Activated CD8-positive, alpha-beta memory T cell treated with anti-CD3 and anti-CD28 coated beads, Interleukin-2, amount 50 U/mL, for 24 hours (primary cell): ENCODE results near the gene PCYT1B.
"Not testable (repeated sequence)": the region's sequence is repeated elsewhere in the genome, so short reads cannot be mapped to it uniquely, and the experiment has no call there.

Experiments
- DNase-seq: peaks from one replicate; pipeline ENCODE4 v3.0.0-alpha.2; 2020; ENCODE audit errors: extremely low read depth

Gene PCYT1B

DNA sequence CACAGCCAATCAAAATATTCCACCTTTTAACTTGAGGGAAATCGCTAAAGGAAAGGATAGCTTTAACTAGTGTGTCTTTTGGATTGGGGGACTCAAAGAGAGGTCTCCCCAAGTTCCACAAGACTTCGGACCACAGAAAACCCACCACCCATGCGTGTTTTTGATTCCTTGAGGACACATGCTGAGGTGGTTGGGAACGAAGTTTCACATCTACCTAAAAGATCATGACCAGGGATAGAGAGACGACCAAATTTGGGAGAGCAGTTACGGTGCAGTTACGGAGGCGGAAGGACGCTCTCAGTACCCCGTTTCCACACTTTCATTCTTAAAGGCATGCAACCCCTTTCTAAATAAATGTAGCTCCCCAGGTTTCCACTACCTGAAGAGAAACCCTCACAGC, 1.1 kb downstream of the PCYT1B start:
- no peak for DNase-seq

DNA sequence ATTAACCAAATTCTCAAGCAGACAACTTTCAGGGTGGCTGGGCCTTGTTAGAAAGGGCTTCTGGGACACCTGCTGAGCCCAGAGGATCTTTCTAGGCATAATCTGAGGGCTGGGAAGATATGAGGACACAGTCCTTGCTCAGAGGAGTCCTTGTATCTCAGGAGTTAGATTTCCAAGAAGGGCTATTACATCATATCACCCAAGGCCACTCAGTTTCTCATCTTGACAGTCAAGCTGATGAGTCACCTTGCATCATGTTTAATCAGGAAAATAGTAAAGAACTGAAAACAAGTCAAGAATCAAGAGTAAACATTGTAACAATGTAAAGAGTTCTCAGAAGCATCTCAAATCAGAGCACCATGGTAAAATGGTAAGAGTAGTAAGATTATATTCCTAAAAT, 4.0 kb downstream of the PCYT1B start:
- DNase-seq: no peak

DNA sequence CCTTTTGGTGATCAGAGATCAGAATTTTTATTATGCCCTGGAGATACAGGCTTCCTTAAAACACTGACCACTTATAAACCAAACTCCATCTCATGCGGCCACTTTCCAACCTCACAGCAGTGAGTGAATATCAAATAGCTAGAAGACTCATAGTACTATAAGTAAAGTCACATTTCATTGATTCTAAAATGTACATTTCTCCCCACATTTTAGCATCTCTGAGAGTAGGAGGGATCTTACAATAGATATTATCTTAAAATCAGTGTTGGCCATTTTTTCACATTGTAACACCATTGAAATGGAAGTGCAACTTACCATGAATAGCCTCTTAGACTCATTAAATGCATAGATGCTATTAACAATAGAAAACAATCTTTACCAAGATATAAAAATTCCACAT, 17.4 kb downstream of the PCYT1B start:
- no peak for DNase-seq

DNA sequence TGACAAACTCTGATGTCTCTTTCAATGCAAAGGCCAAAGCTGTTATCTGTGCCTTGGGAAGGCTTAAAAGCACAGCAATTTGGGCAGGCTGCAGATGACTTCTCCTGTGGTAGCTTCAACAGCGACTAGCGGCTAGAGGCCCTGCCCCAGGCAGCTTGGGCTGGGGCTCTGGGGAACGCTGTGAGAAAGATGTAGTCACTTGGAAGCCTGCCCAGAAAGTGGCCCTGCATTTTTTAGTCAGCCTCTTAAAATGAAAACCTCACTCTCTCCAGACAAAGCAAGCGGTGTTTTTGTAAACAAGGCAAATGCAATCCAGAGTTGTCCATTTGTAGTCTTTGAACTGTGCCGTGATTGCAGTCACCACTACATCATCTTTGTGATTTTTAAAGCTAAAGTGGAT, 27.5 kb downstream of the PCYT1B start:
- no peak for DNase-seq

DNA sequence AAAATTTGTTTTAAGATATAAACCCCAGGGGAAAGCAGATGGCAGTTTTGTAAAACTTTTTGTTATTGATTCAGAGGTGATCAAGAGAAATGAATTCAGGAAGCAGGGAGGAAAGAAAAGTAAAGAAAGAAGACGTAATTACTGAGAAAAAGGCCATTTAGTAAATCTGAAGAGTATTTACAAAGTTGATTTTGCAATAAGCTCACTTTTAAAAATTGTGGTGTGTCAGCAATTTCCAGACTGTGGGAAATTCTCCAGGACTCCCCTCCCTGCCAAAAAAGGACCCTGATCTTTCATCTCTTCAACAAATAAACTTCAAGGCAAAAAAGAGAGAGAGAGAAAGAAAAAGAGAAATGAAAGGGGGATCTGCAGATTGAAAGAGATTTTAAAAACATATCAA, 36.6 kb downstream of the PCYT1B start:
- DNase-seq: no peak

DNA sequence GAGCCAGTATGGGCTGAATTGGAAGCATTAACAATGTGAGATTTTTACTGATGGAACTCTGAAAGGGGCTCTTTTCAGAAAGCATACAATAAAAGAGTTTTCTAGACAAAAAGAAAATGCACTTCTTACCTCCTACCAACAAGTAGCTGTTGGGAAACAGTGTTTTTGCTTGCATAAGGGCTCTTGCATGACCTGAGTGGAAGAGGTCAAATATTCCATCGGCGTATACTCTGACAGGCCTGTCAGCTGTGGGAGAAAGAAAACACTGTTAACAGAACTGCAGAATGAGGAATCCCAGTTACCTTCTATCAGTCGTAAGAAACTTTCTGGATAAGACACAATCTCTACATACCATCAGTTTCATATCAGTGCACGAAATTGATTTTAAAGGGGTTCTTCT, 39.5 kb downstream of the PCYT1B start:
- DNase-seq: no peak

DNA sequence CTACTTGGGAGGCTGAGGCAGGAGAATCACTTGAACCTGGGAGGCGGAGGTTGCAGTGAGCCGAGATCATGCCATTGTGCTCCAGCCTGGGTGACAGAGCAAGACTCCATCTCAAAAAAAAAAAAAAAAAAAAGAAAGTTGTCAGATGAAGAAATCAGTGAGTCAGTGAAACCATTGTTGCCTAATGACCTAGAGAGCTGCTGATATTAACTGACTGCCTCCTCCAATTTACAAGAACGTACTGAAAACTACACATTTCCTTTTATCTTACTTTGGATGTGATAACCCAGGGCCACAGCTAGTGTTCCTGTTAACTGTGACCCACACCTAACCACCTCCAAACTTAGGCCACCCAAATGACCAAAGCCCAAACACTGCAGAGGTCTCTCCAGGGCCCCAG, 41.2 kb downstream of the PCYT1B start:
- DNase-seq: not testable (repeated sequence)

DNA sequence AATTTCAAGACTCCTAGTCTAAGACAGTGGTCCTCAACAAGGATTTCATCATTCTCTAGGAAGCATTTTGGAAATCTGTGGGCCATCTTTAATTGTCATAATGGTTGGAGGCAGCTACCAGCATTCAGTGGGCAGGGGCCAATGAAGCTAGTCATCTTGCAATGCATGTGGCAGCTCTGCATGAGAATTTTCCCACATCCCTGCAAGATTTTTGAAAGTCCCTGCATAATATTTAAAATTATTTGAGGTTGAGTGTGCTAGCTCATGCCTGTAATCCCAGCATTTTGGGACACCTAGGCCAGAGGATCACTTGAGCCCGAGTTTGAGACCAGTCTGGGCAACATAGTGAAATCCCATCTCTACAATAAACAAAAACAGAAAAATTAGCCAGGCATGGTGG, 44.0 kb downstream of the PCYT1B start:
- no peak for DNase-seq

DNA sequence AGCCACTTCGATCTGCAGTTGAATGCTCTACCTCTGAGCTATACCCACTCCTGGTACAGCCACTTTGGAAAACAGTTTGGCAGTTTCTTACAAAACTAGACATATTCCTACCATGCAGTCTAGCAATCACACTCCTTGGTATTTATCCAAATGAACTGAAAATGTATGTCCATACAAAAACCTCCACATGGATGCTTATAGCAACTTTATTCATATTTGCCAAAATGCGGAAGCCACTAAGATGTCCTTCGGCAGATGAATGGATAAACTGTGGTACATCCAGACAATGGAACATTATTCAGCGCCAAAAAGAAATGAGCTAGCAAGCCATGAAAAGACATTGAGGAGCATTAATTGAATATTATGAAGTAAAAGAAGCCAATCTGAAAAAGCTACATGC, 45.3 kb downstream of the PCYT1B start:
- no peak for DNase-seq

DNA sequence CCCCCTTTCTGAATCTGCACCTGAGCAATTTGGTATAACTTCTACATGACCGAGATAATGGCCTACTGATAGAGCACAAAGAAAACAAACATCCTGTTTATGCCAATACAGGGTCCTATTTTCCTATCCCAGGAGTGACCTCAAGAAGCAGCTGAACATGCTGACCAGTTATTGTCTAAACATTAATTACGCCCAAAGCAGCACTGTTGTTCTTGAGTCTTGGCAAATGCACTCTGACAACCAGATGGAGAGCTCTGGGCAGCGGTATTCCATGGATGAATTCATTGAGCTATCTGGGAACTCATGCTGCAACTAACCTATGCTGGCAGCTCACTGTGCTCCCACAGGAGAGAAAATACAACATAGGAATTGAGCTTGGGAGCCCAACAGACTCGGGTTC, 52.6 kb downstream of the PCYT1B start:
- no peak for DNase-seq

DNA sequence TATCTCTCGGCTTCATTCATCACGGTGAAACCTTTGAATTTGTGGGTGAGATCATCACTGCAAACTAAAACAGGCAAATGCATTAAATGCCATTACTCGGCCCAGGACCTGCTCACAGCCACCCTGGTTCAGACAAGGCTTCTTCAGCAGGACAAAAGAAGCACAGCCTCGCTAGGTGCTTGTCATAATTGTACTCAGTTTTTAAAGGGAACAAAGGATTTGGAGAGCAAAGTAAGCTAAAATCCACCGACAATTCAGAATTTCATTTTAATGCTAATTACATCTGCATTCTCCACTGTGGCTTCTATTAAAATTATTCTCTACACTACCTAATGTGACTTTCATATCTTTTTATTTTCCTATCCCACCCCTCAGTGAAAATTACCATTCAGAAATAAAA, 57.0 kb downstream of the PCYT1B start:
- DNase-seq: no peak

DNA sequence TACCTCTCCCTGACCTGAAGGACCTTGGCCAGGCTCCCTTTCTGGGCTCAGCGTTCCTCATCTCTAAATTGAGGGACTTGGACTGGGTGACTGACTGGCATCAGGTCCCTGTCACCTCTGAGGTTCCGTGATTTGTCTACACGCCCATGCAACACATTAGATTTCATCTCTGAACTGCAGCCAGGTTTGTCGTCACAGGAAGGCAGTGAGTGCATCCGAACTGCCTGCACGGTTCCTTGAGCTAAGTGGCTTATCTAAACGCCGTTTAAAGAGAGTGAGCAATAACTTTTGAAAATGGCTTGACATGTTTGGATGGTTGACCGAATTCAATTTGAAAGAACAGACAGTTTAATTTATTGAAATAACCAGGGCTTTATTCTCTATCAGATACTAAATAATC, 70.1 kb downstream of the PCYT1B start:
- no peak for DNase-seq

DNA sequence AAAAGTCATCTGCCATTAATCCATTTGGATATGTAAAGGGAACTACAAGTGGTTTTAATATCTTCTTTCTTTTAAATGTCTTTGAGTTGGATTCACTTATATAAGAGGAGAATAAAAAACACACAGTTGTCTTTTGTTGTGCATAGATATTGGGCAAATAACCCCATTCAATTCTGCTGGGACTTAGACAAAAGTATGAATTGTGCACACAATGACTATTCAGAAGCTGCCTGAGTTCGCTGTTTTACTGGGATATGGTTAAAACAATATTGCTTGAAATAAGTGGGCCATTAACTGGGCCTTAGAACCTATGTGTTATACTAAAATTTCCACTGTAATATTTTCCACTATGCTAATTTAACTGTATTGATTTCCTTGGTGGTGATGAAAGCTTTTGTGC, 71.7 kb downstream of the PCYT1B start:
- DNase-seq: no peak

DNA sequence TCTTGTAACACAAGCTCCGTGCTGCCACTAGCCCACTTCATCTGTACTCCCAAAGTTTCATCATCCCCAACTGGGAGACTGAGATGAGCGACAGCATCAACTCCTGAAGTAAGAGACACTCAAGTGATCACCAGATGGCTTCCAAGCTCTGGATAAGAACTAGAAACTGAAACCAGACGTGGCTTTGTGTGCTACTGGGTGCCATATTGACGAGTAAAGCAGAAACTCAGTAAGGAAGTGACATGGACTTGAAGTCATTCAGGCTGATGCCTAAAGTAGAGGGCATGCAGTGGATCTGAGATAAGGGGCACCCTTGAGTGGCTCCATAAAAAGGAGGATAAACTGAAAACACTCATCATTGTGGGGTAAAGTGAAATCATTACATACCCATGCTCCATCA, 72.4 kb downstream of the PCYT1B start:
- DNase-seq: no peak

DNA sequence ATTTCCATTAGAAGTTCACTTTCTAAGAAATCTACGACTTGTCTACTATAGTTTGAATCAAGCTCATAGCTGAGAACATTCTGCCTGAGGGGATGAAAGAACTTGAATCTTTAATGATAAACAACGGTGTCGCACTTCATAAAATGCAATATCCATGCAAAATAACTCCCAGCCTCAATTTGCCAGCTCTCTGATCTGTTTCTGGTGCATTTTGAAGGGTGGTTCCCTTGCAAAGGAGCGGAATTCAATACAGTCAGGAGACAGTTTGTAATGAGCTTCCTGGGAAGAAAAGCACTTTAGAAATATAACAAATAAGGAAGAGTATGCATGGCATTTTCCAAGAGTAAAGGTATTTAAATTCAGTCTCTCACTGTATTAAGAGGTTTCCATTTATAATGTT, 80.0 kb downstream of the PCYT1B start:
- no peak for DNase-seq

DNA sequence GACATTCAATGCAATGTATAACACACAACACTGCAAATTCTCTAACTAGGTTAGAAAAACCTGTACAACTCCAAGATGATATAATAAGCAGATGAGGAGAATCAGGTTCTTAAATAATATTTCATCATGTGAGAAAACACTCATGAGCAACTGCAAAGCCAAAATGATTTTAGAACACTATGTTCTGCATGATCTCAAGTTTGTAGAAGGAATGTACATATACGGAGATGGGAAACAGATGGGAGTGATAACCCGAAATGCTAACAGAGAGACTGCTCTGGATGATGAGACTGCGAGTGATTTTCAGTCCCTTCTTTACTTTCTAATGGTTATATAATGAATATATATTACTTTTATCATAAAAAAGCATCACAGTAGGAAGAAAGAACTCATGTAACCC, 80.9 kb downstream of the PCYT1B start:
- DNase-seq: no peak

DNA sequence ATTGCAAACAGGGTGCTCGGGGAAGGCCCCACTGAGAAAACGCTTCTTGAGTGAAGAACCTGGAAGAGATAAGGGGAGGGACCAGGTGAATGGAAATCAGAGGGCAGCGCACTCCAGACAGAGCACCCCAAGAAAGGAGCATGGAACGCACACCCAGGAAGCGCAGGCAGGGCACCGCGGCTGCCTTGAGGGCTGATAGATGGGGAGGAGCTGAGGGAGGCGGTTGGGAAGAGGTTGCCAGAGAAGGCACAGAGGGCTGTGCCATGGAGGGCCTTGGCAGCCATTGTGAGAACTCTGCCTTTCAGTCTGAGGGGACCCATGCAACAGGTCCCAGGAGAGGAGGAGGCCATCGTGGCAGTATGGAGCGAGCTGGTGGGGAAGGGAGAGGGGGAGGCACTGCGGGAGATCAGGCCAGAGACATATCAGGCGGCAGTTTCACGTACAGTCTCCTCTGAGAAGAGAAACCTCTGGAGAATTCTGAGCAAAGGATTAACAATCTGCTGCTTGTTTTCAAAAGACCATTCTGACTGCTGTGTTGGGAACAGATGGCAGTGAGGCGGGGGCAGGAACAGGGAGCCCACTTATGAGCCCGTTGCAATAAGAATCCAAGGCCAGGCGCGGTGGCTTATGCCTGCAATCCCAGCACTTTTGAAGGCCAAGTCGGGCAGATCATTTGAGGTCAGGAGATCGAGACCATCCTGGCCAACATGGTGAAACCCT, 83.7 kb downstream of the PCYT1B start:
- DNase-seq: no peak

DNA sequence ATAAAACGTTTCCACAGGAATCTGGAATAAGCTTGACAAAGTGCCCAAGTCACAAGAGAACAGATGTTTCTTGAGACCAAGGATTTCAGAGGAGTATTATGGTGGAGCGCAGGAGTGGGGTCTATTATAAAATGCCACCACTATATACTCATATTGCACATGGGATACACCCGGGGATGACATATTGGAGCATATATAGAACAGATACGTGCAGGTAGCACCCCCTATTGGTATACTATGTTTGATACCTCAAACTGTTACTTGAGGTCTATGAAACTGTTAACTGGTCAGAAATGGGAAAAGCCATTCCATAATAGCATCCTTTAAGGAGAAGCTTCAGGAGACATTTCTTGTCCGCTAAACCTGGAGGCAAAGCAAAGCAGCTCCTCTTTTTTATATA, 86.0 kb downstream of the PCYT1B start:
- DNase-seq: no peak

DNA sequence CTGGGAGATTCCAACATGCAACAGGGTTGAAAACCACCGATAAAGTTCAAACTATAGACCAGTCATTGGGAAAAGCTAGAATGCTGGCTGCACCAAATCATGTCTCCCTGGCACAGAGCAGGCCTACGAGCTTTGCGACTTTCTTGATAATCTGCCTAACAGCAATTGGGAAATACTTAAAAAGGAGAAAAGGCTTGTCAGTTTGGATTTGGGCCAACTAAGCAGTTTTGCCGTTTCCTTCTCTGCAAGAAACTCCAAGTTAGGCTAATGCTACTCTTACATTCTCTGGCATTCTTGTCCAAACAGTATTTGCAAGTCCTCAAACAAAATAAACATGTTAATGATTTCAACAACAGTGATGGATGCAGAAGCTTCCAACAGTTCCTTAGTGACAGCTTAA, 94.1 kb downstream of the PCYT1B start:
- no peak for DNase-seq

DNA sequence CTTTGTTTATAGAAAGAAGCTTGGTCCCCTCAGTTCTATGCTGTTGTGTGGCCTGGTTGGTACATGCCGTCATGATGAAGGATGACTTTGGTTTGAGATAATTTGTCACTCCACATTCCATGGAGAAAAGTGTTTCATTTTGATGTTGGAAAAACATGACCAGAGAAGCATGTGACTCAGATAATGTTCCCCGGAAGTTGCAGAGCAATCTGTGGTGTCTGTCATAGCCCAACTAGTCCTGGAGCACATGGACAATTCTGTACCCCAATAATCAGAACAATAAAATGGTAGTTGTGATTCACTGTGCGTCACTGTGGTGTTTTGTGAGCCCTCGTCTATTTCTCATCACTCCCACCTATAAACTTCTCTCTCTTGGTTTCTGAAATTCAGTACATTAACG, 97.0 kb downstream of the PCYT1B start:
- DNase-seq: no peak

DNA sequence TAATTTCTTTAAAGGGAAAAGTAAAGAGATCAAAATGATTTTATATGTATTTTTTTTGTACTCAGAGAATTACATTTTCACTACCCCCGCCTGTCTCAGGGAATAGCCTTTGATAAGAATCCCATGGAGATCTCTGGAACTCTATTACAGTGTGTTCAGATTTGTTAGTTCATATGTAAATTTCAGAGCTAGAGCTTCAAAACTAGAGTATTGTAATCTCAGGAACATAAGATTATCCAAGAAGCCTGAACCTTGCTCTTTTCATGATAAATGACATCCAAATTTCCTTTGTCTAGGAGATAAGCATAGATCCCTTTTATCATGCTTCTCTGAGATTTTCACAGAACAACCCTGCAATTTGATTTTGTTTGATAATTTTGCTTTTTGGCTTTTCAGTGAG, 99.2 kb downstream of the PCYT1B start:
- DNase-seq: no peak

DNA sequence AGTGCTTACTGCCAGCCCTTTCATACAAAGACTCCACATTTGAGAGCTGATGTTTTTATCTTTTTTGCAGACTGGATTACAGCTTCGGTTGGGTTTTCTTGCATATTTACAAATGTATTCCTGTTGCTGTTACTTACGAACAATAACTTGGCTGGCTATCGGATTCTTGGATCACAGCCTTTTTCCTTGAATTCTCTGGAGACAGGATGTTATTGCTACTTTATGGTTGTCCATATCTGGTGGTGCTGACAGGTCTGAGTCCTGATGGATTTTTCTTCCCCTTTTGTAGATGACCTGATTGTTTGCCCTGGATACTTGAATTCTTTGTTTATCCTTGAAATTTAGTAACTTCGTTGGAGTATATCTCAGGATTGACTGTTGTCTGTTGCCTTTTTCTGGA, 104.4 kb downstream of the PCYT1B start:
- DNase-seq: no peak

DNA sequence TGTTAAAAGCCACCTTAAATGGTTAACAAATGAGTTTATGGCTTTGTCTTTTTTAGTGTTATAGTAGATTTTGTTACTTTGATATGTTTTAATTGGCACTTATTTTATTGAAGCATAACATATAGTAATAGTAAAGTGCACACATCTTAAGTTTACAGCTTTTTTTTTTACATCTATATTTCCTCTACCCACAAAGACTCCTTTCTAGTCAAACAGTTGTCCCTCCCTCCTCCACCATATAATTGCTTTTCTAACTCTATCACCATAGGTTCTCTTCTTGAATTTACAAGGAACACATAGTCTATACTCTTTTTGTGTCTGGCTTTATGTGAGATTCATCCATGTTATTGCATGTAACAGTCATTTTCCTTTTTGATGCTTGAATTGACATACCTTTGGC, 110.6 kb downstream of the PCYT1B start:
- no peak for DNase-seq

DNA sequence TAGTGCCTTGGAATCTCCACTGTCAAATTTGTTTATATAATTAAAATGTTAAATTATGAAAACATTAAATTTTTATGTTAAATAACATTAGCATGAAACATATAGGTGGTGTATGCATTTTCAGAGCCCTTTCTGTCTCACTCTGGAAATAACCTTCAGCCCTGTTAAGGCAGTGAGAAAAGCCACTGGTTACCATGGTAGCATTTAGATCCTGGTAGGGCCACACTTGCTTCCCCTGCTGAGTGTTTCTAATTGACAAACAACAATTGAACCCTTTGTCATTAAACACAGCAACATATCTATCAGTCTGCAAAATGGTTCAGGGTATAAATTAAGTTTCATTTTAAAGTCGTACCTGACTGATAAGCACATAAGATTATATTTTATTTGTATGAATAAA, 118.5 kb downstream of the PCYT1B start:
- no peak for DNase-seq

DNA sequence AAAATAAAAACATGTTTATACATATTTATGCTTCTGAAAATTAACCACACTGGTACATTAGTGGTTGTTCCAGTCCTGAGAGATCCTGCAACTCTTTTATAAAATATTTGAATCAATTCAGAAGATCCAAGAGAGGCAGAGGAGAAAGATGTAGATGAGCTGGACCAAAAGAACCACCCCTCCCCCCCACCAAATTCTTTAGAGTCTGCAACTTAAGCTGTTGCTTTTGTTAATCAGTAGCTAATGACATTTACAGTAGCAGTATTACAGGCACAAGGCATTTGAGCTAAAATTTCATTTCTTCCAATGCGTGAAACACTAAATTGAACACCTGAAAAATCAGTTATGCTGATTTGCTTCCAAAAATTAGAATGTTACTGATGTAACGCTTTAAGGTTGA, 120.5 kb downstream of the PCYT1B start:
- DNase-seq: no peak
